ENCODE results near the gene CNTNAP3. TPM values are rescaled to one million over a fixed set of nuclear protein-coding genes. Genes with fewer than 3 reads are reported as not detected.
"Not testable (repeated sequence)": the region's sequence is repeated elsewhere in the genome, so short reads cannot be mapped to it uniquely, and the experiment has no call there.

Gene CNTNAP3
- 1.6 and 1.7 TPM in 2 replicates for total RNA-seq
- long read RNA-seq, partial matches to known transcripts: 0 of 2 reads
- long read RNA-seq, other reads (novel, unspliced or antisense): 2 of 2 reads

DNA sequence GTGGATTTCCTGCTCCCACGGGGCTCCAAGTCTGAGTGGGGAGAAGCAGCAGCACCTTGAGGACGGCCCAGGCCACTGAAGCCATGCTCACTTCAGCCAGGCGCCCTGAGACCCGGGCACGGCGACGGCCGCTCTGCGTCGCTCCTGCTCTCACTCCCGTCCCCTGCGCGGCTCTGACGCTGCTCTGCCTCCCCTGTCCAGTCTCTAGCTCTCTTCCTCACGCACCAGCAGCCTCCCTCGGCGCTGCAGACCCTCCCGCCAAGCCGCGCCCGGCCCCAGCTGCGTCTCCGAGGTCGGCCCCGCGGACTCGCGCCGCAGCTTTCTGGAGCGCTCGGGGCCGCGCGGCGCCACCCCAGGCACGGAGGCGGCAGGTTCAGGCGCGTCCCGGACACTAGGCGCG lies at the start of gene CNTNAP3:
Gene CNTNAP3, minus strand, starts transcription at position 188 of the 400 bp plus-strand sequence. Its CDS starts 103 bp downstream, at position 85.
- H3K4me3 Mint-ChIP-seq (ENCODE audit: low read depth): peak within 1 kb of the TSS; percentile 52
- not testable (repeated sequence) for H3K36me3 Mint-ChIP-seq (ENCODE audit: insufficient read depth); H3K27ac Mint-ChIP-seq; H3K9me3 Mint-ChIP-seq (ENCODE audit: low read depth); H3K4me1 Mint-ChIP-seq (ENCODE audit: low read depth); H3K27me3 Mint-ChIP-seq
- DNase-seq (ENCODE audit: low spot score, unreplicated experiment): peak; percentile 9

DNA sequence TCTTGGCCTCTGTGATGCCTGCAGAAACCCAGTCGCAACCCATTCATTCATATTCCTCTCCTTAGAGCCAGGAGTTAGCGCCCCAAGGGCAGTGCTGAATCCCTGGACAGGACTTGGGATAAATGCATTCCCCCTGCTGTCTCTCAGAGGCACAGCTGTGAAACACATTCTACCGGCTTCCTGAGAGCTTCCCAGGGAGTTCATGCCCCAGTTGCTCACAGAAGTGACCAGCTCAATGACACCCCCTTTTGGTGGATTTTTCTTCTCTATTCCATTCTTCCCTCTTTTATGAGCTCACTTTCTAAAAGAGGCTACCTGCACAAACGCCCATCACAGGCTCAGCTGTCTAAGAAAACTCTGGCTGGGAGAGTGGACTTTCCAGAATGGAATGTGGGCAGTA lies 8.0 kb downstream of the CNTNAP3 start:
- H3K36me3 Mint-ChIP-seq (ENCODE audit: insufficient read depth); DNase-seq (ENCODE audit: low spot score, unreplicated experiment); H3K27me3 Mint-ChIP-seq; H3K4me3 Mint-ChIP-seq (ENCODE audit: low read depth); H3K27ac Mint-ChIP-seq; H3K4me1 Mint-ChIP-seq (ENCODE audit: low read depth); H3K9me3 Mint-ChIP-seq (ENCODE audit: low read depth): not testable (repeated sequence)

DNA sequence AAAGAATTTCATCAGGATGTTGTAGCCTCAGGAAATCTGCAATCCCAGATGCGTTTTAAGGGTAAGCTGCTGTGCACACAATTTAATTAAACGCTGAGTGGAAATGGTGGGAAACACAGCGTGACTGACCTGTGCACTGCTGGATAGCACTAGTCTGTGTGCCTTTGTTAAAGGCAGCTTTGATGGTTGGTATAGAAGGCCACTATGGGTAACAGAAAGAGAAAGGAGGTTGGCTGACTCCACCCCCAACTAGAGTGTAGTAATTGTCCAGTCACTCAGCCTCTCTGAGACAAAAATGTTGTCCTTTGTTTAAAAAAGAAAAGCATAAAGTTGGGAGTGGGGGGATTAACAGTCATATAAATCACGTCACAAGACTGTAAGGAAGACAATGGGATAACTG lies 45.5 kb downstream of the CNTNAP3 start:
- not testable (repeated sequence) for H3K4me1 Mint-ChIP-seq (ENCODE audit: low read depth); H3K4me3 Mint-ChIP-seq (ENCODE audit: low read depth); H3K36me3 Mint-ChIP-seq (ENCODE audit: insufficient read depth); H3K27me3 Mint-ChIP-seq; DNase-seq (ENCODE audit: low spot score, unreplicated experiment); H3K27ac Mint-ChIP-seq; H3K9me3 Mint-ChIP-seq (ENCODE audit: low read depth)

DNA sequence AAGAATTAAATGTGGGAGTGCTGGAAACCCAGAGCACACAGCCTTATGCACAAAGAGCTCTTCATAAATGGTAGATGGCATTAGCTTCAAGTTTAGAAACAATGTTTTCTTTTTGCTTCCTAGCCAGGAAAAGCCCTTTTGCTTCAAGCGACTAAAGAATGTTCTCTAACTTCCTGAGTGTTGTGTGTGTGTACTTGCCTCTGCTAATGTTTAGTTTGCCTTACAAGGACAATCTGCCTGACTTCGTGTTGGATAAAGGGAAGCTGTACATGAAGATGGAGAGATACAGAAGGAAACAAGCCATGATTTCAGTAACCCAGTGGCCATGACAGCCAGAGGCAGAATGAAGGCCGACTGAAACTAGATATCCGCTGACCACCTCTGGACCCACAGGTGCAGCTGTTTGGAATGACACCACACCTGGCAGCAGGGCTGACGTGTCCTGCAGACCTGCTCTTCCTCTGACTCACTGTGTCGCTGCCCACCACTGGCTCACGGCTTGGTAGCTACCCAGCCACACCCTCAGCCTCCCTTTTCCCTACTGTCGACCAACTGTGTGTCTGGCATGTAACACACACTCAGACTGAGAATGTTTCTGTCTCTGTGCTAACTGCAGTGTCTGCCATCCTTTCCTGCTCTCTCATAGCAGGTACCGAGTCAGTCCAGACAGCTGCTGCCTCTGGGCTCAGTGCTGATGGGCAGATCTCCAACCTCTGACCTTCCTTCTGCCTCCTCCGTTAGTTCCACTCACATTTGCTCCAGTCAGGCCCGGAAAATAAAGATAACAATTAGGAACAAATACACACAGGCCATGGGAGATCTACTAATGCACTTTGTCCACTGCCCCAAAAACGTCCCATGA lies 55.6 kb downstream of the CNTNAP3 start:
- not testable (repeated sequence) for H3K36me3 Mint-ChIP-seq (ENCODE audit: insufficient read depth)

DNA sequence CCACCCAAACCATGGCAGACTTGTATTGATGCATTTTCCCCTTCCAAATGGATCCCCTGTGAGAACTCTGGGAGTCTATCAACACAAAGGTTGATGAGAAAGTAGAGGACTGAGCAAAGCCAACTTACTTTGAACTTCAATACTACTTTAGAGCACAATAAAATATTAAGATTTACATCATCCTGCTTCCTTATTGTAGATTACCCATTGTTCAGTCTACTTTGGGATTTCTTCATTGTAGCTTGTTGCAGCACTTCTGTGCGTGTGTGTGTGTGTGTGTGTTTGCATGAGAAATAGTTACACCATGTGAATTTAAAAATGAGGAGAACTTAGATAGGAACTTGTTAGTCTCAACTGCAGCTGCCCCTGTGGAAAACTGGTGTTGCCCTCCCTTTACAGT lies 72.0 kb downstream of the CNTNAP3 start:
- not testable (repeated sequence) for H3K27me3 Mint-ChIP-seq; H3K4me1 Mint-ChIP-seq (ENCODE audit: low read depth); H3K9me3 Mint-ChIP-seq (ENCODE audit: low read depth)

More for the DNA sequence above, 55.6 kb downstream of the CNTNAP3 start:
- not testable (repeated sequence) for H3K4me3 Mint-ChIP-seq (ENCODE audit: low read depth); DNase-seq (ENCODE audit: low spot score, unreplicated experiment); H3K4me1 Mint-ChIP-seq (ENCODE audit: low read depth); H3K27ac Mint-ChIP-seq; H3K9me3 Mint-ChIP-seq (ENCODE audit: low read depth); H3K27me3 Mint-ChIP-seq

DNA sequence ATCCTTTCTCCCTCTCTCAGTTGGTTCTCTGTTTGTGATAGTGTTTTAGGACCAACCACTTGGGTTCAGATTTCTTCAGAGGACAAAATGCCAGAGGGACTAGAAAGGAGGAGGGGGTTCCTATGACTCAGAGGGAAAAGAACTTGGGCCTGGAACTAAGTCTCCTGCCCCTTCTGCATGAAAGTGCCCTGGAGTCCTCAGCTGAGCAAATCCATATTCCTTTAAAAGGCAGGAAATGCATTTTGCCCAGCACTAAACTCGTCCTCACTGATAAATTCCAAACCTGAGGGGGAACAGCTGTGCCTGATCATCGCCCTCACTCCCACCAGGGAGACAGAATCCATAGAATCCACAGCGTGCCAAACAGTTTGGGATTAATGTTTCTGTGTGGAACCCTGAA lies 78.2 kb downstream of the CNTNAP3 start:
- H3K4me3 Mint-ChIP-seq (ENCODE audit: low read depth); H3K27me3 Mint-ChIP-seq; H3K4me1 Mint-ChIP-seq (ENCODE audit: low read depth); H3K27ac Mint-ChIP-seq; DNase-seq (ENCODE audit: low spot score, unreplicated experiment); H3K9me3 Mint-ChIP-seq (ENCODE audit: low read depth); H3K36me3 Mint-ChIP-seq (ENCODE audit: insufficient read depth): not testable (repeated sequence)

More for the DNA sequence above, 72.0 kb downstream of the CNTNAP3 start:
- not testable (repeated sequence) for DNase-seq (ENCODE audit: low spot score, unreplicated experiment); H3K27ac Mint-ChIP-seq; H3K36me3 Mint-ChIP-seq (ENCODE audit: insufficient read depth); H3K4me3 Mint-ChIP-seq (ENCODE audit: low read depth)

DNA sequence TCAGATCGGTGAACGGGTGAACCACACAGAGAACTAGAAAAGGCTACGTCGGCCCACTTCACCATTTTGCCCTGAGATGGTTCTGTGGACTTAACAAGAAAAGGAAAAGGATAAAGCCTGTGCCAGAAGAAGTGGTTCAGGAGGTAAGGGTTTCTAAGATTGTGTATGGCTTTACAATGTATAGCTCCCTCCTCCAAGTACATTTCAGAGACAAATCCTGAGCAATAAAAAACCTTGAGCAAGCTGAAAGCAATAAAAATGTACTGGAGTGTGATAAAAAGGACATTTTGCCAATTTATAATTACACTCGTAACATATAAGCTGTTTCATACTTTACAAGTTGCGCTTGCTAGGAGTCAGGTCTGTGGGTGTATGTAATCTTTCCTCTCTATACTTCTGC lies 81.3 kb downstream of the CNTNAP3 start:
- H3K4me3 Mint-ChIP-seq (ENCODE audit: low read depth); DNase-seq (ENCODE audit: low spot score, unreplicated experiment); H3K9me3 Mint-ChIP-seq (ENCODE audit: low read depth); H3K4me1 Mint-ChIP-seq (ENCODE audit: low read depth); H3K27ac Mint-ChIP-seq; H3K27me3 Mint-ChIP-seq; H3K36me3 Mint-ChIP-seq (ENCODE audit: insufficient read depth): not testable (repeated sequence)

DNA sequence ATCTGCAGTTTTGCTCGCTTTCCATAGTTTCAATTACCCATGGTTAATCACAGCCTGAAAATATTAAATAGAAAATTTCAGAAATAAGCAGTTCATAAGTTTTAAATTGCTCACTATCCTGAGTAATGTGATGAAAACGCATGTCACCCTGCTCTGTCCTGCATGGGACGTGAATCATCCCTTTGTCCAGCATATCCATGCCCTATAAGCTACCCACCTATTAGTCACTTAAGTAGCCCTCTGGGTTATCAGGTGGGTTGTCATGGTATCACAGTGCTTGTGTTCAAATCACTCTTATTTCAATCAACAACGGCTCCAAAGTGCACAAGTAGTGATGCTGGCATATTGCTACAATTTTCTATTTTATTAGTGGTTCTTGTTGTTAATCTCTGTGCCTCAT lies 82.1 kb downstream of the CNTNAP3 start:
- H3K36me3 Mint-ChIP-seq (ENCODE audit: insufficient read depth); H3K27me3 Mint-ChIP-seq; H3K9me3 Mint-ChIP-seq (ENCODE audit: low read depth); H3K4me3 Mint-ChIP-seq (ENCODE audit: low read depth); DNase-seq (ENCODE audit: low spot score, unreplicated experiment); H3K27ac Mint-ChIP-seq; H3K4me1 Mint-ChIP-seq (ENCODE audit: low read depth): not testable (repeated sequence)

DNA sequence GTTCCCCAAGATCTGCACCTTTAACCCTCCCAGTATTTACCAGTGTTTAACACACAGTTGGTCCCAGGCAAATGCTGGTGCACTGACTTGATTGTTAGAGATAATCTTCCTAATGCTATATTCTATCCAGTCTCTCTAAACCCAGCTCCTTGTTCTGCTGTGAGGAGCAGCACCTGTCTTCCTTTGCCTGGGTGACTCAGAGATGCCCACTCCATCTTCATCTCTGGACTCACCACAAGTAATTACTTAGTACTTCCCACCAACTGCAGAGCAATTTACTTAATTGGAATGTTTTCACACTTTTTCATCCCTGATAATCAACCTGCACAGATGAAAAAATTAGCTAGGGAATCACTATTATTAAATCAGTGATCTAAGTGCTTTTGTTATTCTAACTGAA lies 87.6 kb downstream of the CNTNAP3 start:
- not testable (repeated sequence) for H3K4me3 Mint-ChIP-seq (ENCODE audit: low read depth); H3K27me3 Mint-ChIP-seq; DNase-seq (ENCODE audit: low spot score, unreplicated experiment); H3K4me1 Mint-ChIP-seq (ENCODE audit: low read depth); H3K27ac Mint-ChIP-seq; H3K9me3 Mint-ChIP-seq (ENCODE audit: low read depth); H3K36me3 Mint-ChIP-seq (ENCODE audit: insufficient read depth)

DNA sequence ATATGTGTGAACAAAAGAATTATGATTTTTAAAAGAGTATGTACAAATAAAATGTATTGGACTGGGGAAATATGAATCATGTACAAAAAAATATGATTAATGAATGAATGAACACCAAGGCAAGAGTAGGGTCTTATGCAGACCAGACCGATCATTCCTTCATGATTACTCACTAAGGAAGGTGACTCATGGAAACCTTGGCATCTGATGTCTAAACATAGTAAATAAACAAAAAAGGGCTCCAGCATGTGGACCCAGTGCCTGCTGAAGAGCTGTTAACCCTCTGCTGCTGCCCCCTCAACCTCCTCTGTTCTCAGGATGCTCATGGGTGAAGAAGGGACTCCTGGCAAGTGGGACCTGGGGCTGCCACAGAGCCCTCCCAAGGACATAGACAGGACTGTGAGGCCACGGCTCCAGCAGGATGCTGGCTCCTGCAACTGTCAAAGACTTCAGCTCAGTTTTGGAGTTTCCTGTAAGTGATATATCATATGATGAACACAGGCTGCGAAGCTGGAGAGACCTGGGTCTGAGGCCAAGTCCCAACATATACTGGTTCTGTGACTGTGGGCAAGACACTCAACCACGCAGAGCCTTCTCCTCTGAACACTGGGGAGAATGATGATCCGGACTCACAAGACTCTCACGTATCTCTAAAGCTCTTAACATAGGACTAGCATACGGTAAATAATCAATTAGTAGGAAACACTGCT lies 89.8 kb downstream of the CNTNAP3 start:
- H3K4me1 Mint-ChIP-seq (ENCODE audit: low read depth); H3K36me3 Mint-ChIP-seq (ENCODE audit: insufficient read depth); H3K27me3 Mint-ChIP-seq; H3K9me3 Mint-ChIP-seq (ENCODE audit: low read depth); H3K4me3 Mint-ChIP-seq (ENCODE audit: low read depth); DNase-seq (ENCODE audit: low spot score, unreplicated experiment); H3K27ac Mint-ChIP-seq: not testable (repeated sequence)

DNA sequence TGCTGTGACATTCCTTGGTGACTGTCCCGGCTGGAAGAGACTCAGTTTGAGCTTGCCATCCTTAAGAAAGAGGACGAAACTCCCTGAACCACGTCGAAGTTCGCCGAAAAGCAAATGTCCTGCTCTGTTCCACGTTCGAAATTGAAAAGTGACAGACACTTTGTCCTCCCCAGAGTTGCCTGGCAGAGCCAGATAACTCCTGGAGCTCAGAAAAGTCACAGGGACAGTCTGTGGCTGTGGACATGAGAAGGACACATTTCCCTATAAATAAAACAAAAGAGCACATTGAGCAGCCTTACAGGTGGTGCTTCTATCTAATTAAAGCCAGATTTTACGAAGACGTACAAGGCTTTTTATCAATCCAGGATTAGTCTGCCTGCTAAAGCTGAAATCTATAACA lies 116.6 kb downstream of the CNTNAP3 start:
- H3K27me3 Mint-ChIP-seq; H3K36me3 Mint-ChIP-seq (ENCODE audit: insufficient read depth); H3K9me3 Mint-ChIP-seq (ENCODE audit: low read depth); DNase-seq (ENCODE audit: low spot score, unreplicated experiment); H3K4me3 Mint-ChIP-seq (ENCODE audit: low read depth); H3K4me1 Mint-ChIP-seq (ENCODE audit: low read depth); H3K27ac Mint-ChIP-seq: not testable (repeated sequence)

DNA sequence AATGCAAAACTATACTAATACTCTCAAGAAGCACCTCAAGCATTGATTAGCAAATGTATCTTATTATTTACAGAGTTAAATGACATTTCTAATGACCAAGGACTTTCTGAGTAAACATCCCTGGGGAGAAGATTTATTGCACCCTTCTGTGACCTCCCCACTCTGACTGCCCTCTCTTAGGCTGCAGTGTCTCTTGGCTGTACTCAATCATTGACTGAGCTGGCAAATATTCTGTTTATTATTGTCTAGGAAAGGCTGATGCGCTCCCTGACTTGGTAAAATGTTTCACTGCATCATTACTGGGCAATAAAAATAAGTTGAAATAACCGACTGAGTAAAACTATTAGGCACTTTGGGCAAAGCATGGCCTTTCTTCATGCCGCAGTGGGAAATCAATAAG lies 130.3 kb downstream of the CNTNAP3 start:
- not testable (repeated sequence) for H3K27me3 Mint-ChIP-seq; DNase-seq (ENCODE audit: low spot score, unreplicated experiment); H3K36me3 Mint-ChIP-seq (ENCODE audit: insufficient read depth); H3K27ac Mint-ChIP-seq; H3K4me3 Mint-ChIP-seq (ENCODE audit: low read depth); H3K9me3 Mint-ChIP-seq (ENCODE audit: low read depth); H3K4me1 Mint-ChIP-seq (ENCODE audit: low read depth)

DNA sequence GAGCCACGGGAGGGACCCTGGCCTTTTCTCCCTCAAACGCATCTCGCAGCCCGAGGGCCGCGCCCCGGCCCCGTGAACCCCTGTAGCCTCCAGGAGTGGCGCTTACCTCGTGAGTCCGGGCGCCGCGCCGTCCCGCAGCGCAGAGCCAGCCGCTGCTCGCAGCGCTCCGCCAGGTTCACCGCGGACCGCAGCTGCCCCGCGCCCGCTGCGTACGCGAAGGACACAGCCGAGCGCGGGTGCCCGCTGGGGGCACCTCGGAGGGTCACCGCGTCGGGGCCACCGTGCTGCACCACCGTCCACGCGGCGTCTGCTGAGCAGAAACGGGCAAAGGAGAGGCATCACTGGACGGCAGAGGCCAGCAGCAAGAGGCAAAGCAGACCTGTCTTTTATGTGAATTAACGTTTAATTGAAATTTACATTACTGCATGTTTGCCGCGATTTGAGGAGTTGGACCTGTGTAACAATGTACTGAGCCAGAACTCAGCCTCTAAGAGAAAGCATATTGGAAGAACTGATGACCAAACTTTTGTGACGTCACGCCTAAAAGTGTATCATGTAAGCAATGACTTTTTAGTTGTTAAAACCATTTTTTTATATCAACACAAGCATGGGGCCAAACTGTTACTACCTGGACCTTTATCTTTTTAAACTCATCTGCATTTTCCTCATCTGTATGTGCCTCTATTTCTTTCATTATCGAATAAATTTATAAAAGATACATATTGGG lies 155.0 kb downstream of the CNTNAP3 start:
- not testable (repeated sequence) for H3K36me3 Mint-ChIP-seq (ENCODE audit: insufficient read depth); H3K27ac Mint-ChIP-seq; DNase-seq (ENCODE audit: low spot score, unreplicated experiment)

More for the DNA sequence above, 155.0 kb downstream of the CNTNAP3 start:
- H3K27me3 Mint-ChIP-seq; H3K4me1 Mint-ChIP-seq (ENCODE audit: low read depth); H3K4me3 Mint-ChIP-seq (ENCODE audit: low read depth); H3K9me3 Mint-ChIP-seq (ENCODE audit: low read depth): not testable (repeated sequence)

Data from progenitor cell of endocrine pancreas (in vitro differentiated cells).